DND-41 (cell line): Measurements from ENCODE around the gene OPCML.

Experiments
- EZH2 ChIP-seq: IDR thresholded peaks from 3 replicates; pipeline ENCODE4 v1.6.1; 2012; ENCODE audit warnings: borderline replicate concordance, low read depth, mild to moderate bottlenecking, moderate library complexity, low read length, inconsistent platforms; ENCODE audit not compliant: severe bottlenecking
- TF ChIP-seq, protein P1 (sequence below): IDR thresholded peaks from 2 replicates; pipeline ENCODE4 v1.5.1; 2012; ENCODE audit warnings: borderline replicate concordance, low read length, moderate library complexity, mild to moderate bottlenecking; ENCODE audit not compliant: poor library complexity, severe bottlenecking; ENCODE audit errors: extremely low read depth

DNA sequence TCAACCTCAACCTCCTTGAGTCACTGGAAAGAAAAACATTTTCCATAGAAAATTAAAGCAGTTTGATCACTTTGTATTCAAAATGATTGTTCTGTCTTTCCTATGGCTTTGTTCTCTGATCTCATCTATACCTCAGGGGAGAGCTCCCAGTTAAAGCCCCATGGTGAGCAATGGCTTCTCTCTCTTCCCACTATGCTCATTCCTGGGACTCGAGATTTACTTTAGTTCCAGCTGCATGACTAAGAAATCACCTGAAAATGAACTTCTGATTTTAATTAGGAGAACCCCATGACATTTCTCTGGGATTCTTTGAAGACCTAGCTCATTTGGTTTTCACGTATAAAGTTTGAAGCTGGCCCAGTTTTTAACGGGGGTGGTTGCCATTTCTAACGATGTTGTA lies 921.5 kb downstream of the OPCML start:
- TF ChIP-seq, protein P1, sequence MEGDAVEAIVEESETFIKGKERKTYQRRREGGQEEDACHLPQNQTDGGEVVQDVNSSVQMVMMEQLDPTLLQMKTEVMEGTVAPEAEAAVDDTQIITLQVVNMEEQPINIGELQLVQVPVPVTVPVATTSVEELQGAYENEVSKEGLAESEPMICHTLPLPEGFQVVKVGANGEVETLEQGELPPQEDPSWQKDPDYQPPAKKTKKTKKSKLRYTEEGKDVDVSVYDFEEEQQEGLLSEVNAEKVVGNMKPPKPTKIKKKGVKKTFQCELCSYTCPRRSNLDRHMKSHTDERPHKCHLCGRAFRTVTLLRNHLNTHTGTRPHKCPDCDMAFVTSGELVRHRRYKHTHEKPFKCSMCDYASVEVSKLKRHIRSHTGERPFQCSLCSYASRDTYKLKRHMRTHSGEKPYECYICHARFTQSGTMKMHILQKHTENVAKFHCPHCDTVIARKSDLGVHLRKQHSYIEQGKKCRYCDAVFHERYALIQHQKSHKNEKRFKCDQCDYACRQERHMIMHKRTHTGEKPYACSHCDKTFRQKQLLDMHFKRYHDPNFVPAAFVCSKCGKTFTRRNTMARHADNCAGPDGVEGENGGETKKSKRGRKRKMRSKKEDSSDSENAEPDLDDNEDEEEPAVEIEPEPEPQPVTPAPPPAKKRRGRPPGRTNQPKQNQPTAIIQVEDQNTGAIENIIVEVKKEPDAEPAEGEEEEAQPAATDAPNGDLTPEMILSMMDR: no peak
- no peak for TF ChIP-seq EZH2
